Gastroesophageal sphincter (tissue), 3 donors: ENCODE measurements around the gene TCF7L1.

Source experiments
- CTCF ChIP-seq, 4 experiments: fragments of 200-600 bp in 2 of 4; fragments of 450-650 bp in 2 of 4; sonication (generic) in 1 of 4; IDR thresholded peaks; one replicate each; pipeline ENCODE4 v1.5.1; 2017 to 2019; ENCODE audit warnings: antibody characterized with exemption in 4 of 4, mild to moderate bottlenecking in 2 of 4, moderate library complexity in 2 of 4
- EP300 ChIP-seq: sonication (generic); formaldehyde crosslinking; IDR thresholded peaks from one replicate; pipeline ENCODE4 v1.6.1; 2017; ENCODE audit warnings: antibody characterized with exemption, mild to moderate bottlenecking
- POLR2A ChIP-seq, 2 donors: fragments of 450-650 bp; IDR thresholded peaks; one replicate each; pipeline ENCODE4 v1.6.1; 2017; ENCODE audit warnings: antibody characterized with exemption in 2 of 2, mild to moderate bottlenecking in 2 of 2, moderate library complexity in 1 of 2

- TF ChIP-seq CTCF (IDR thresholded peaks at IDR 0.05) (no peak), POLR2A (IDR thresholded peaks at IDR 0.05) (no peak), EP300 (no peak)
Measured at GRCh38 chr2:85177031-85177824, 44.0 kb downstream of the TCF7L1 start.
